ENCODE data around the gene VMP1.
A peak's percentile ranks its signal among the peaks of the same experiment; 100 is the strongest.
"Not testable (repeated sequence)": the region's sequence is repeated elsewhere in the genome, so short reads cannot be mapped to it uniquely, and the experiment has no call there.

The VMP1 gene

GRCh38 chr17:59841882-59842263, 134.4 kb downstream of the VMP1 start:
- not testable (repeated sequence) for DNase-seq (ENCODE audit: low read depth)

GRCh38 chr17:59842901-59843652, 135.6 kb downstream of the VMP1 start:
- DNase-seq (ENCODE audit: low read depth): peak; percentile 52

GRCh38 chr17:59844884-59845594, 137.6 kb downstream of the VMP1 start:
- DNase-seq (ENCODE audit: low read depth): no peak

GRCh38 chr17:59845595-59846393, 138.3 kb downstream of the VMP1 start:
- no peak for DNase-seq (ENCODE audit: low read depth)

GRCh38 chr17:59846394-59847165, 139.1 kb downstream of the VMP1 start:
- DNase-seq (ENCODE audit: low read depth): no peak

GRCh38 chr17:59848385-59848668, 140.9 kb downstream of the VMP1 start:
- no peak for DNase-seq (ENCODE audit: low read depth)

- DNase-seq (ENCODE audit: low read depth): no peak
Measured at GRCh38 chr17:59848778-59849177, 141.3 kb downstream of the VMP1 start.

GRCh38 chr17:59850311-59850710, 142.9 kb downstream of the VMP1 start:
- not testable (repeated sequence) for DNase-seq (ENCODE audit: low read depth)

- no peak for DNase-seq (ENCODE audit: low read depth)
Measured at GRCh38 chr17:59851439-59852375, 144.3 kb downstream of the VMP1 start.

- not testable (repeated sequence) for DNase-seq (ENCODE audit: low read depth)
Measured at GRCh38 chr17:59852847-59853167, 145.4 kb downstream of the VMP1 start.

GRCh38 chr17:59853168-59853918, 145.9 kb downstream of the VMP1 start:
- no peak for DNase-seq (ENCODE audit: low read depth)

- DNase-seq (ENCODE audit: low read depth): not testable (repeated sequence)
Measured at GRCh38 chr17:59853919-59854729, 146.7 kb downstream of the VMP1 start.

- no peak for DNase-seq (ENCODE audit: low read depth)
Measured at GRCh38 chr17:59856859-59857794, 149.7 kb downstream of the VMP1 start.

GRCh38 chr17:59858167-59858816, 150.8 kb downstream of the VMP1 start:
- DNase-seq (ENCODE audit: low read depth): no peak

- no peak for DNase-seq (ENCODE audit: low read depth)
Measured at GRCh38 chr17:59858932-59859331, 151.5 kb downstream of the VMP1 start.

- no peak for DNase-seq (ENCODE audit: low read depth)
Measured at GRCh38 chr17:59859444-59860025, 152.1 kb downstream of the VMP1 start.

GRCh38 chr17:59863616-59864015, 156.2 kb downstream of the VMP1 start:
- no peak for DNase-seq (ENCODE audit: low read depth)

GRCh38 chr17:59869941-59870218, 162.4 kb downstream of the VMP1 start:
- no peak for DNase-seq (ENCODE audit: low read depth)
